ENCODE results near the gene NTRK3.
A peak's percentile ranks its signal among the peaks of the same experiment; 100 is the strongest.

The NTRK3 gene

DNA sequence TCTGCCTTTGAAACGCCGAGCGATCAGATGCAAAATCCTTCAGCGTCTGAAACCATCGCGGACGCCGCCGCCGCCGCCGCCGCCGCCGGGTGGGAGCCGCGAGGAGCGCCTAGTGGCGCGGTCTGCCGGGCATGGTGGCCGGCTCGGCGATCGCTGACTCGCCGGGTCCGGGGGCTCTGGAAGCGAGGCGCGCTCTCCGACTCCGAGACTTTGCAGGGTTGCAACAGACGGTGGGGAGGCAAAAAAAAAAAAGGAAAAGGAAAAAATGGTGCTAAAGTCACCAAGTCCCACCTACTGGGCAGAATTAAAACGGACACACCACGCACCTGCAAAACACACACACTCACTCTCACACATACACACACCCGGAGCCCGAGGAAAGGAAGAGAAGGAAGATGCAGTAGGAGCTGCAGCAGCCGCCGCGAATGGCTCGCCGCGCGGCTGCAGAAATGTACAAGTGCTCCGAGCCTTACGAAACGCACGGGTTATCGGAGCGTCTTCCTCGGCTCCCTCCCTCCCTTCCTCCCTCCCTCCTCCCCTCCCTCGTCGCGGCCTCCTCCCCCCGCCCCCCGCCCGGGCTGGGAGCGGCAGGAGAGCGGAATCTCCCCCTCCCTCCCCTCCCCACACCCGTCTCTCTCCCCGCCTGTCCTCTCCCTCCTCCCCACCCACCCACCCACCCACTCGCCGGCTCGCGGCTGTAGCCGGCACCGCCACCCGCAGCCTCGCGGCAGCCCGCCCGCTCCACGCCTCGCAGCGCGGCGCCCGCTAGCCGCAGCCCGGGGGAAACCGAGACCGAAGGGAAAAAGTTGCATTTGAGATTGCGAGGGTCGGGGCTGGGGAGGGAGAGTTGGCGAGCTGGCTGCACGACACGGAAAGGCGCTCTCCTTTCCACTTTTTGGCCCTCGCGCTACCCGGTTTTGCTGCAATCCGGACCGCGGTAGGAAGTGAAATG lies at the start of gene NTRK3:
Gene NTRK3 (minus strand): TSS at position 461 of the 952 bp plus-strand sequence. CDS start 586 bp downstream, outside the sequence.
- H2AFZ ChIP-seq (ENCODE audit: low read depth, low read length), result no peak within 1 kb of the TSS
- H3K27me3 ChIP-seq (ENCODE audit: insufficient read depth, low read length, poor library complexity), result no peaks in the 10 kb centered on the region
- H3K9ac ChIP-seq (ENCODE audit: low read depth, low read length), result no peak within 1 kb of the TSS

DNA sequence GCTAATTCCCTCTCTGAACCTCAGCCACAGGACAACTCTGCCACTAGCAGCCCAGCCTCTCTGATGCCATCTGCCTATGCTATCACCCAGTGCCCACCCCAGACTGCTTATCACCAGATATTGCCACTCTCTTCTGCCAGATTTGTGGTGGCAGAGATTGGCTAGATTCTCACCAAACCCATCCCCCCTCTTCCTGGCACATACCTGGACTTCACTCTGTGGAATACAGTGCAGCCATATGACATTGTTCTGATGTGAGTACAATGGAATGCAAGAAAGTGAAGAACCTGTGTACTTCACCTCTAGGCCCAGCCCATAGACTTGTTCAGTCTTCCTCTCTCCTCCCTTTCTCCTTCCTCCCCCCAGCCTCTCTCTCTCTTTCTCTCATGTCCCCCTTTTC lies 46.9 kb upstream of the NTRK3 start:
- no peaks in the 10 kb centered on the region for H3K27me3 ChIP-seq (ENCODE audit: insufficient read depth, low read length, poor library complexity)
- no peaks in the 10 kb centered on the region for H3K9me3 ChIP-seq (ENCODE audit: insufficient read depth, low read length, severe bottlenecking)
- ATAC-seq (ENCODE audit: insufficient read depth, low read depth) (no peak), DNase-seq (no peak)
- no peak overlapping the region for H3K4me2 ChIP-seq (ENCODE audit: insufficient read depth, low read length)
- no peak for TF ChIP-seq EZH2 (IDR thresholded peaks at IDR 0.05; ENCODE audit: borderline replicate concordance, low read depth, low read length, severe bottlenecking)
- TF ChIP-seq, protein P1, sequence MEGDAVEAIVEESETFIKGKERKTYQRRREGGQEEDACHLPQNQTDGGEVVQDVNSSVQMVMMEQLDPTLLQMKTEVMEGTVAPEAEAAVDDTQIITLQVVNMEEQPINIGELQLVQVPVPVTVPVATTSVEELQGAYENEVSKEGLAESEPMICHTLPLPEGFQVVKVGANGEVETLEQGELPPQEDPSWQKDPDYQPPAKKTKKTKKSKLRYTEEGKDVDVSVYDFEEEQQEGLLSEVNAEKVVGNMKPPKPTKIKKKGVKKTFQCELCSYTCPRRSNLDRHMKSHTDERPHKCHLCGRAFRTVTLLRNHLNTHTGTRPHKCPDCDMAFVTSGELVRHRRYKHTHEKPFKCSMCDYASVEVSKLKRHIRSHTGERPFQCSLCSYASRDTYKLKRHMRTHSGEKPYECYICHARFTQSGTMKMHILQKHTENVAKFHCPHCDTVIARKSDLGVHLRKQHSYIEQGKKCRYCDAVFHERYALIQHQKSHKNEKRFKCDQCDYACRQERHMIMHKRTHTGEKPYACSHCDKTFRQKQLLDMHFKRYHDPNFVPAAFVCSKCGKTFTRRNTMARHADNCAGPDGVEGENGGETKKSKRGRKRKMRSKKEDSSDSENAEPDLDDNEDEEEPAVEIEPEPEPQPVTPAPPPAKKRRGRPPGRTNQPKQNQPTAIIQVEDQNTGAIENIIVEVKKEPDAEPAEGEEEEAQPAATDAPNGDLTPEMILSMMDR (IDR thresholded peaks at IDR 0.05; ENCODE audit: borderline replicate concordance, extremely low read depth, low read length, poor library complexity, severe bottlenecking), result no peak
- no peaks in the 10 kb centered on the region for H3K4me1 ChIP-seq (ENCODE audit: insufficient read depth, low read length)
- no peak overlapping the region for H2AFZ ChIP-seq (ENCODE audit: low read depth, low read length)
- no peak overlapping the region for H3K9ac ChIP-seq (ENCODE audit: low read depth, low read length)
- no peak overlapping the region for H3K4me3 ChIP-seq (ENCODE audit: low read depth in 1 of 2, low read length in 2 of 2)
- no peaks in the 10 kb centered on the region for H3K36me3 ChIP-seq (ENCODE audit: insufficient read depth, low read length)
- H3K79me2 ChIP-seq (ENCODE audit: insufficient read depth, low read length), result no peaks in the 10 kb centered on the region
- H3K27ac ChIP-seq (ENCODE audit: low read length), result no peak overlapping the region
- H4K20me1 ChIP-seq (ENCODE audit: insufficient read depth, low read length), result no peaks in the 10 kb centered on the region

More for the DNA sequence above, at the start of gene NTRK3:
- Histone ChIP-seq H3K4me2 (ENCODE audit: insufficient read depth, low read length) (no peak within 1 kb of the TSS), H3K9me3 (ENCODE audit: insufficient read depth, low read length, severe bottlenecking) (no peaks in the 10 kb centered on the region), H3K36me3 (ENCODE audit: insufficient read depth, low read length) (no peaks in the 10 kb centered on the region), H3K27ac (ENCODE audit: low read length) (no peak within 1 kb of the TSS), H3K79me2 (ENCODE audit: insufficient read depth, low read length) (no peaks in the 10 kb centered on the region), H3K4me3 (ENCODE audit: low read depth in 1 of 2, low read length in 2 of 2) (no peak within 1 kb of the TSS), H4K20me1 (ENCODE audit: insufficient read depth, low read length) (no peaks in the 10 kb centered on the region), H3K4me1 (ENCODE audit: insufficient read depth, low read length) (no peaks in the 10 kb centered on the region)
- no peak for TF ChIP-seq EZH2 (IDR thresholded peaks at IDR 0.05; ENCODE audit: borderline replicate concordance, low read depth, low read length, severe bottlenecking)
- TF ChIP-seq, protein P1 (IDR thresholded peaks at IDR 0.05; ENCODE audit: borderline replicate concordance, extremely low read depth, low read length, poor library complexity, severe bottlenecking), result no peak
- ATAC-seq (ENCODE audit: insufficient read depth, low read depth) (peak; percentile 40; the same call in 2 of the 3 replicates), DNase-seq (peak; percentile 15)

DNA sequence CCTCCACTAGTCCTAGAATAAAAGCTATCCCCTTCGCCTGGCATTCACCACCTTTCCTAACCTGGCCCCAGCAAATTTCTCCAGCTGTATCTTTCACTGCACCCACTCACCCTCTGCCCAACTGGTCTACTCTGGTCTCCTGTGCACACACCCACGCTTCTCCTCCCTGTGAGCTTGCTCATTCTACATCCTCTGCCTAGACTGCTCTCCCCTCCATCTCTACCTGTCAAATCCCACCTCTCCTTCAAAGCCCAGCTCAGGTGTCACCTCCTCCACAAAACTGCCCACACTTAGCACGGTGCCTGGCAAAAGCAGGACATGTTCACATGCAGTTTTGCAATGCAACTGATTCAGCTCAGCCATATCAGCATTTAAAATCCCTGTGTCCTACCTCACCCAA lies 45.8 kb upstream of the NTRK3 start:
- Histone ChIP-seq H3K9ac (ENCODE audit: low read depth, low read length) (no peak overlapping the region), H3K4me1 (ENCODE audit: insufficient read depth, low read length) (no peaks in the 10 kb centered on the region), H3K27ac (ENCODE audit: low read length) (no peak overlapping the region), H3K4me3 (ENCODE audit: low read depth in 1 of 2, low read length in 2 of 2) (no peak overlapping the region), H3K9me3 (ENCODE audit: insufficient read depth, low read length, severe bottlenecking) (no peaks in the 10 kb centered on the region), H2AFZ (ENCODE audit: low read depth, low read length) (no peak overlapping the region), H3K36me3 (ENCODE audit: insufficient read depth, low read length) (no peaks in the 10 kb centered on the region), H3K79me2 (ENCODE audit: insufficient read depth, low read length) (no peaks in the 10 kb centered on the region), H3K27me3 (ENCODE audit: insufficient read depth, low read length, poor library complexity) (no peaks in the 10 kb centered on the region), H3K4me2 (ENCODE audit: insufficient read depth, low read length) (no peak overlapping the region), H4K20me1 (ENCODE audit: insufficient read depth, low read length) (no peaks in the 10 kb centered on the region)
- ATAC-seq (ENCODE audit: insufficient read depth, low read depth) (no peak), DNase-seq (no peak)
- TF ChIP-seq, protein P1 (IDR thresholded peaks at IDR 0.05; ENCODE audit: borderline replicate concordance, extremely low read depth, low read length, poor library complexity, severe bottlenecking), result no peak
- no peak for TF ChIP-seq EZH2 (IDR thresholded peaks at IDR 0.05; ENCODE audit: borderline replicate concordance, low read depth, low read length, severe bottlenecking)
